Measurements from ENCODE around the gene P2RY8. TPM values are rescaled to one million over a fixed set of nuclear protein-coding genes. Genes with fewer than 3 reads are reported as not detected.

Gene P2RY8
- total and polyA plus RNA-seq, 4 donors, result 0.51 to 8.3 (median 4.4) TPM

GRCh38 chrX:1486177-1486576, 50.8 kb downstream of the P2RY8 start:
- no peak for DNase-seq
- Histone ChIP-seq H3K27ac (ENCODE audit: low read depth in 1 of 2, low read length in 1 of 2) (peak overlapping the region; percentile 25 to 66), H3K4me1 (ENCODE audit: control insufficient read depth in 5 of 5, insufficient read depth in 5 of 5, low read length in 5 of 5) (peaks cover 0 to 11% (median 0%) of the 10 kb centered on the region in 5 donors), H3K4me3 (no peak overlapping the region), H3K9me3 (ENCODE audit: control insufficient read depth in 4 of 4, insufficient read depth in 3 of 4, low read length in 3 of 4) (peaks cover 0 to 5% (median 2%) of the 10 kb centered on the region in 4 donors), H3K9ac (ENCODE audit: insufficient read depth in 1 of 2, low read length in 2 of 2) (no peak overlapping the region), H3K27me3 (ENCODE audit: control insufficient read depth in 3 of 3, insufficient read depth in 3 of 3, low read length in 2 of 3) (no peaks in the 10 kb centered on the region), H3K36me3 (ENCODE audit: control insufficient read depth in 4 of 4, insufficient read depth in 4 of 4, low read length in 4 of 4) (no peaks in the 10 kb centered on the region)
- 71 to 85% methylated on average over 5 of the region's 5 CpGs for WGBS, 2 donors
- no peak for TF ChIP-seq CTCF (IDR thresholded peaks at IDR 0.05; ENCODE audit: control extremely low read depth, extremely low read depth)
- ATAC-seq (ENCODE audit: insufficient read depth, low FRiP score), result no peak

DNA sequence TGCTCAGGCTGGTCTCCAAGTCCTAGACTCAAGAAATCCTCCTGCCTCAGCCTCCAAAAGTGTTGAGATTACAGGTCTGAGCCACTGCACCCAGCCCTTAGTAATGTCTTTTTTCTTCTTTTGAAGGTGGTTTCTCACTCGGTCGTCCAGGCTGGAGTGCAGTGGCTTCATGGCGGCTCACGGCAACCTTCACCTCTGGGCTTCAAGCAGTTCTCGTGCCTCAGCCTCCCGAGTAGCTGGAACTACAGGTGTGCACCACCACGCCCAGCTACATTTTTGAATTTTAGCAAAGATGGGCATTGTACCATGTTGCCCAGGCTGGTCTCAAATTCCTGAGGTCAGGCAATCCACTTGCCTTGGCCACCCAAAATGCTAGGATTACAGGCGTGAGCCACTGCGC, 52.0 kb downstream of the P2RY8 start:
- H3K9ac ChIP-seq (ENCODE audit: insufficient read depth in 1 of 2, low read length in 2 of 2), result no peak overlapping the region
- H3K9me3 ChIP-seq (ENCODE audit: control insufficient read depth in 4 of 4, insufficient read depth in 3 of 4, low read length in 3 of 4), result peaks cover 0 to 6% (median 2%) of the 10 kb centered on the region in 4 donors
- H3K4me1 ChIP-seq (ENCODE audit: control insufficient read depth in 5 of 5, insufficient read depth in 5 of 5, low read length in 5 of 5), result peaks cover 0 to 11% (median 0%) of the 10 kb centered on the region in 5 donors
- H3K27me3 ChIP-seq (ENCODE audit: control insufficient read depth in 3 of 3, insufficient read depth in 3 of 3, low read length in 2 of 3), result no peaks in the 10 kb centered on the region
- H3K27ac ChIP-seq (ENCODE audit: low read depth in 1 of 2, low read length in 1 of 2), result no peak overlapping the region
- 93% methylated on average over 9 of the region's 9 CpGs for whole genome bisulfite sequencing, 2 donors
- ATAC-seq (ENCODE audit: insufficient read depth, low FRiP score) (no peak), DNase-seq (no peak)
- no peak overlapping the region for H3K4me3 ChIP-seq
- no peaks in the 10 kb centered on the region for H3K36me3 ChIP-seq (ENCODE audit: control insufficient read depth in 4 of 4, insufficient read depth in 4 of 4, low read length in 4 of 4)
- TF ChIP-seq CTCF (IDR thresholded peaks at IDR 0.05; ENCODE audit: control extremely low read depth, extremely low read depth), result no peak

DNA sequence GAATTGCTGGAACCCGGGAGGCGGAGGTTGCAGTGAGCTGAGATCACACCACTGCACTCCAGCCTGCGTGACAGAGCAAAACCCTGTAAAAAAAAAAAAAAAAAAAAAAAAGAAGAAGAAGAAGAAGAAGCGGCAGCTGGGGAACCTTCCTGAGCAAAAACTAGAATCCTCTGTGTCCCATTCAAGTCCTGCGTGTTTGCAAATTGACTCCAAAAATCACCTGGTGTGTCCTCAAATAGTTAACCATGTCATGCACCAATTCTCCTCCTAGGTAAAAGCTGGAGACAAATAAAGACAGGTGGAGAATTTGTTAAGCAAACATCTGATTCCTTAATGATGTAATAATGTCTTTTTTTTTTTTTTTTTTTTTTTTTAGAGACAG, 52.4 kb downstream of the P2RY8 start:
- Histone ChIP-seq H3K27me3 (ENCODE audit: control insufficient read depth in 3 of 3, insufficient read depth in 3 of 3, low read length in 2 of 3) (no peaks in the 10 kb centered on the region), H3K27ac (ENCODE audit: low read depth in 1 of 2, low read length in 1 of 2) (no peak overlapping the region), H3K9ac (ENCODE audit: insufficient read depth in 1 of 2, low read length in 2 of 2) (no peak overlapping the region), H3K9me3 (ENCODE audit: control insufficient read depth in 4 of 4, insufficient read depth in 3 of 4, low read length in 3 of 4) (peaks cover 0 to 8% (median 2%) of the 10 kb centered on the region in 4 donors), H3K4me1 (ENCODE audit: control insufficient read depth in 5 of 5, insufficient read depth in 5 of 5, low read length in 5 of 5) (peaks cover 0 to 11% (median 0%) of the 10 kb centered on the region in 5 donors), H3K4me3 (no peak overlapping the region), H3K36me3 (ENCODE audit: control insufficient read depth in 4 of 4, insufficient read depth in 4 of 4, low read length in 4 of 4) (no peaks in the 10 kb centered on the region)
- DNase-seq, result no peak
- no peak for ATAC-seq (ENCODE audit: insufficient read depth, low FRiP score)
- no peak for TF ChIP-seq CTCF (IDR thresholded peaks at IDR 0.05; ENCODE audit: control extremely low read depth, extremely low read depth)
- 48 to 67% methylated on average over 5 of the region's 5 CpGs for WGBS, 2 donors
